Measurements from ENCODE around the gene ZNF292.

- no peak for TF ChIP-seq CTCF (IDR thresholded peaks at IDR 0.05)
- no peak for TF ChIP-seq POLR2A (IDR thresholded peaks at IDR 0.05)
Observed at GRCh38 chr6:87164506-87164905, 9.1 kb downstream of the ZNF292 start.
